Thyroid gland (tissue), 4 donors: ENCODE data around the gene FHIP2A.

ENCODE experiments used
- CTCF ChIP-seq, 6 experiments: fragments of 200-600 bp in 3 of 6; fragments of 450-650 bp in 3 of 6; sonication (generic) in 3 of 6; IDR thresholded peaks; one replicate each; pipeline ENCODE4 v1.5.1; 2016 to 2019; ENCODE audit warnings: antibody characterized with exemption in 6 of 6, mild to moderate bottlenecking in 2 of 6, inconsistent platforms in 1 of 6, moderate library complexity in 1 of 6
- POLR2A ChIP-seq, 2 donors: fragments of 450-650 bp; IDR thresholded peaks; one replicate each; pipeline ENCODE4 v1.6.1; 2017; ENCODE audit warnings: antibody characterized with exemption in 2 of 2, mild to moderate bottlenecking in 2 of 2, moderate library complexity in 1 of 2

- TF ChIP-seq POLR2A (IDR thresholded peaks at IDR 0.05) (no peak), CTCF (IDR thresholded peaks at IDR 0.05) (no peak)
These were observed 45.8 kb downstream of the FHIP2A start for GRCh38 chr10:114867365-114867764.
